ENCODE results near the gene LONRF2.

DNA sequence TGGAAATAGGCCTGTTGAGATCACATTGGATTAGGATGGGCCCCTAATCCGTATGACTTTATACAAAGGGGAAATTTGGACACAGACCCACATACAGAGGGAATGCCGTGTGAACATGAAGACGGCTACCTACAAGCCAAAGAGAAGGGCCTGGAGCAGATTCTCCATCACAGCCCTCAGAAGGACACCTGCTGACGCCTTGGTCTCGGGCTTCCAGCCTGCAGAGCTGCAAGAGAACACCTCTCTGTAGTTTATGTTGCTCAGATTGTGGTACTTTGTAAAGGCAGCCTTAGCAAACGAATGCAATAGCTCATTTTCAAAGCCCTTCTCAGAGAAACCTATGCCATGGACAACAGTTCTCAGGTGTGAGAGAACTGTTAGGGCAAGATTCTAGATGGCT, 86.1 kb downstream of the LONRF2 start:
- TF ChIP-seq, protein P1, sequence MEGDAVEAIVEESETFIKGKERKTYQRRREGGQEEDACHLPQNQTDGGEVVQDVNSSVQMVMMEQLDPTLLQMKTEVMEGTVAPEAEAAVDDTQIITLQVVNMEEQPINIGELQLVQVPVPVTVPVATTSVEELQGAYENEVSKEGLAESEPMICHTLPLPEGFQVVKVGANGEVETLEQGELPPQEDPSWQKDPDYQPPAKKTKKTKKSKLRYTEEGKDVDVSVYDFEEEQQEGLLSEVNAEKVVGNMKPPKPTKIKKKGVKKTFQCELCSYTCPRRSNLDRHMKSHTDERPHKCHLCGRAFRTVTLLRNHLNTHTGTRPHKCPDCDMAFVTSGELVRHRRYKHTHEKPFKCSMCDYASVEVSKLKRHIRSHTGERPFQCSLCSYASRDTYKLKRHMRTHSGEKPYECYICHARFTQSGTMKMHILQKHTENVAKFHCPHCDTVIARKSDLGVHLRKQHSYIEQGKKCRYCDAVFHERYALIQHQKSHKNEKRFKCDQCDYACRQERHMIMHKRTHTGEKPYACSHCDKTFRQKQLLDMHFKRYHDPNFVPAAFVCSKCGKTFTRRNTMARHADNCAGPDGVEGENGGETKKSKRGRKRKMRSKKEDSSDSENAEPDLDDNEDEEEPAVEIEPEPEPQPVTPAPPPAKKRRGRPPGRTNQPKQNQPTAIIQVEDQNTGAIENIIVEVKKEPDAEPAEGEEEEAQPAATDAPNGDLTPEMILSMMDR (IDR thresholded peaks at IDR 0.05), result no peak
- TF ChIP-seq POLR2AphosphoS5 (IDR thresholded peaks at IDR 0.05) (no peak), POLR2A (IDR thresholded peaks at IDR 0.05) (no peak)

Measured in transverse colon (tissue), 4 donors.